GM10266 (cell line): ENCODE data around the gene LIPF.

Experiments used
- DNase-seq: peaks from one replicate; pipeline ENCODE4 v3.0.0; 2012; ENCODE audit errors: extremely low spot score
- CTCF ChIP-seq: IDR thresholded peaks from 2 replicates; pipeline ENCODE4 v1.5.1; 2012; ENCODE audit warnings: mild to moderate bottlenecking, low read depth; ENCODE audit not compliant: control insufficient read depth, insufficient read depth; ENCODE audit errors: missing control alignments

The LIPF gene

GRCh38 chr10:88676283-88677060, 12.2 kb downstream of the LIPF start:
- DNase-seq: no peak
- no peak for TF ChIP-seq CTCF

- no peak for DNase-seq
- TF ChIP-seq CTCF: no peak
These were observed 16.7 kb downstream of the LIPF start for GRCh38 chr10:88680958-88681357.

- no peak for DNase-seq
- TF ChIP-seq CTCF: no peak
These were observed 18.2 kb downstream of the LIPF start for GRCh38 chr10:88682491-88682890.

- DNase-seq: peak; percentile 40
- peak; percentile 67 for TF ChIP-seq CTCF
These were observed 23.7 kb downstream of the LIPF start for GRCh38 chr10:88687853-88688467.

- no peak for DNase-seq
These were observed 25.1 kb downstream of the LIPF start for GRCh38 chr10:88689366-88689765.

GRCh38 chr10:88693392-88694020, 29.3 kb downstream of the LIPF start:
- DNase-seq: no peak
- peak; percentile 7 for TF ChIP-seq CTCF

More at GRCh38 chr10:88689366-88689765, 25.1 kb downstream of the LIPF start:
- TF ChIP-seq CTCF: no peak

- no peak for DNase-seq
These were observed 38.8 kb downstream of the LIPF start for GRCh38 chr10:88702848-88703597.

More at GRCh38 chr10:88702848-88703597, 38.8 kb downstream of the LIPF start:
- TF ChIP-seq CTCF: no peak
